Measurements from ENCODE around the gene DUSP16.

DNA sequence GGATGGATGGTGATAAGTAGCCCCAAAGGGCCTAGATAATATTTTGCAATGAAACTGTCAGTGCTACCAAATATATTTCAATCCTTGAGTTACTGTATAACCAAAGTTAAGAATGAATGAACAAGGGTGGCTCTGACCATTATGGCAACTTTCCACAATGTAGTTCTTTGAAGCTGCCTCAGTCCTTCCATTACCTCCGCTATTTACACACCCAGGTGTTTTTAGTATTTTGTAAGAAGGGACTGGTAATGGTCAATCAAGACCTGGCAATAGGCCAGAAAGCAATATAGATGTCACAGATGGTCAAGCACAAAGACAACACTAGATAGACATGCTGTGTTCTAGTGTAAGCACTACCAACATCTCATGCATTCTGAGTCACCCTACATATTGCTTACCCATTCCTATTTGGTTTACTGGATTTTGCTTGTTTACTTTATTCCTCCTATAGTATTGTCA, 16.3 kb downstream of the DUSP16 start:
- no peak for TF ChIP-seq POLR2A (IDR thresholded peaks at IDR 0.05)
- TF ChIP-seq, protein P1, sequence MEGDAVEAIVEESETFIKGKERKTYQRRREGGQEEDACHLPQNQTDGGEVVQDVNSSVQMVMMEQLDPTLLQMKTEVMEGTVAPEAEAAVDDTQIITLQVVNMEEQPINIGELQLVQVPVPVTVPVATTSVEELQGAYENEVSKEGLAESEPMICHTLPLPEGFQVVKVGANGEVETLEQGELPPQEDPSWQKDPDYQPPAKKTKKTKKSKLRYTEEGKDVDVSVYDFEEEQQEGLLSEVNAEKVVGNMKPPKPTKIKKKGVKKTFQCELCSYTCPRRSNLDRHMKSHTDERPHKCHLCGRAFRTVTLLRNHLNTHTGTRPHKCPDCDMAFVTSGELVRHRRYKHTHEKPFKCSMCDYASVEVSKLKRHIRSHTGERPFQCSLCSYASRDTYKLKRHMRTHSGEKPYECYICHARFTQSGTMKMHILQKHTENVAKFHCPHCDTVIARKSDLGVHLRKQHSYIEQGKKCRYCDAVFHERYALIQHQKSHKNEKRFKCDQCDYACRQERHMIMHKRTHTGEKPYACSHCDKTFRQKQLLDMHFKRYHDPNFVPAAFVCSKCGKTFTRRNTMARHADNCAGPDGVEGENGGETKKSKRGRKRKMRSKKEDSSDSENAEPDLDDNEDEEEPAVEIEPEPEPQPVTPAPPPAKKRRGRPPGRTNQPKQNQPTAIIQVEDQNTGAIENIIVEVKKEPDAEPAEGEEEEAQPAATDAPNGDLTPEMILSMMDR (IDR thresholded peaks at IDR 0.05) = no peak
